ENCODE data around the gene VARS1.

The VARS1 gene

GRCh38 chr6:31779908-31780307 is 15.6 kb downstream of the VARS1 start:
- in situ Hi-C loops (cut with HindIII; ENCODE audit: low pct_unique_long_range_greater_than_20kb, low sequenced_read_pairs): no loop called here
- DNase-seq (ENCODE audit: low read depth in 1 of 2, low spot score in 1 of 2): no peak
- TF ChIP-seq JUND (IDR thresholded peaks at IDR 0.05; ENCODE audit: low read depth): no peak

- in situ Hi-C loops (cut with HindIII; ENCODE audit: low pct_unique_long_range_greater_than_20kb, low sequenced_read_pairs): no loop called here
- DNase-seq (ENCODE audit: low read depth in 1 of 2, low spot score in 1 of 2): no peak
- TF ChIP-seq JUND (IDR thresholded peaks at IDR 0.05; ENCODE audit: low read depth): no peak
Observed at GRCh38 chr6:31778999-31779885, 16.3 kb downstream of the VARS1 start.

DNA sequence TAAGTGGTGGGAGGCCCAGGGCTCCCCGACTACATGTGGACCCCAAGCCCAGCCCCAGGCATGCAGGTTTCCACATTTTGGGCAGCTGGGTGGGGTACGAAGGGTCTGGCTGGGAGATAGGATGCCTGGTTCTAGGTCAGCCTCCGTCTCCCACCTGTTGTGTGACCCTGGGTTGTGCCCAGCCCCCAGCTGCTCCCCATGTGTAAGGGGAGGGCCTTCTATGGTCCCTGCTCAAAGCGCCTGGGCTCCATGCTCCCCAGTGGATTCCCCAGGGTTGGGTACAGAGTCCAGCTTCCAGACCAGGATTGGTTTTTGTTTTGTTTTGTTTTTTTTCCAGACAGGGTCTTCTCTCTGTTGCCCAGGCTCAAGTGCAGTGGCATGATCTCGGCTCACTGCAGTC is 17.4 kb downstream of the VARS1 start:
- in situ Hi-C loops (cut with HindIII; ENCODE audit: low pct_unique_long_range_greater_than_20kb, low sequenced_read_pairs): no loop called here
- no peak for TF ChIP-seq JUND (IDR thresholded peaks at IDR 0.05; ENCODE audit: low read depth)
- no peak for DNase-seq (ENCODE audit: low read depth in 1 of 2, low spot score in 1 of 2)

GRCh38 chr6:31777667-31778050 is 17.9 kb downstream of the VARS1 start:
- TF ChIP-seq JUND (IDR thresholded peaks at IDR 0.05; ENCODE audit: low read depth): no peak
- DNase-seq (ENCODE audit: low read depth in 1 of 2, low spot score in 1 of 2): no peak
- in situ Hi-C loops (cut with HindIII; ENCODE audit: low pct_unique_long_range_greater_than_20kb, low sequenced_read_pairs): no loop called here

GRCh38 chr6:31776989-31777666 is 18.4 kb downstream of the VARS1 start, which contains the start of gene VWA7:
Gene VWA7 (minus strand): TSS chr6:31777328. CDS start chr6:31776779, 549 bp downstream.
- peak in 1 of 2 experiments; percentile 44 for DNase-seq (ENCODE audit: low read depth in 1 of 2, low spot score in 1 of 2)
- no peak for TF ChIP-seq JUND (IDR thresholded peaks at IDR 0.05; ENCODE audit: low read depth)
- in situ Hi-C loops (cut with HindIII; ENCODE audit: low pct_unique_long_range_greater_than_20kb, low sequenced_read_pairs): no loop called here

- in situ Hi-C loops (cut with HindIII; ENCODE audit: low pct_unique_long_range_greater_than_20kb, low sequenced_read_pairs): no loop called here
- no peak for TF ChIP-seq JUND (IDR thresholded peaks at IDR 0.05; ENCODE audit: low read depth)
- DNase-seq (ENCODE audit: low read depth in 1 of 2, low spot score in 1 of 2): no peak
Observed at GRCh38 chr6:31776485-31776988, 19.0 kb downstream of the VARS1 start.

DNA sequence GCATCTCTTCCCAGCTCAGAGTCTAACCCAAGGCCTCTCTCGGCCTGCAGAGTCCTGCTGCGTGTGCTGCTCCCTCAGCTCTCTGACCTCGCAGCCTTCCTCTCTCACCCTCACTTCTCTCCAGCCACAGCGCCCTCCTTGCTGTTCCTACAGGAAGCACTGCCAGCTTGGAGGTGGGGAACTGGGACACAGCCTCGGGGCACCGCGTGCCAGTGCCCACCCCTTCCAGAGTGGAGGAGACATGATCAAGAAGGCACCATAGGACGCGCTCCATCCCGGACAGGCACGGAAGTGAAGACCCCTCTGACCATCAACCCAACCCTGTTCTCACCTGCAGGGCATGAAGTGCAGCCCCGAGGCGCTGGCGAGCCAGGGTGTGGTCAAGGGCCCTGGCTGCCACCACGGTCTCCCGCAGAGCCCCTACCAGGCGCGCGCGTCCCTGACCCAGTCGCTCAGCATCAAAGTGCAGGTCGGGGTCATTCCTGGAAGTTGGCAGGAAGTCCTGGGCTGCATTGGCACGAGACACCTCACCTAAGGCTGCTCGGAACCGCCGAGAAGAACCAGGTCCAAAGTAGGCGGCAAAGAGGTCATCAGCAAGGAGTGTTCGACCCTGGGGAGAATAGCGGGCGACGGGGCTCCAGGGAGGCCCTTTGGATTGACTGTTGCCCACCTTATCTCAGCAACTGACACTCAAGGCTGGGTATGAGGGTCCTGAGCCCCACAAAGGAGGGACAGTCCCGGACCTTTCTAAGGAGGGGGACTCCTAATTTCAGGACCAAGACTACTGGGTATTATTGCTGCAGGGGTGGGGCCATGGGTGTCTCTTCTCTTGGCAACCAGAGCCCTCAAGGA is 19.7 kb downstream of the VARS1 start:
- TF ChIP-seq JUND (IDR thresholded peaks at IDR 0.05; ENCODE audit: low read depth): no peak
- in situ Hi-C loops (cut with HindIII; ENCODE audit: low pct_unique_long_range_greater_than_20kb, low sequenced_read_pairs): no loop called here
- DNase-seq (ENCODE audit: low read depth in 1 of 2, low spot score in 1 of 2): no peak

- peak; percentile 42 to 72 for DNase-seq (ENCODE audit: low read depth in 1 of 2, low spot score in 1 of 2)
- in situ Hi-C loops (cut with HindIII; ENCODE audit: low pct_unique_long_range_greater_than_20kb, low sequenced_read_pairs): no loop called here
- no peak for TF ChIP-seq JUND (IDR thresholded peaks at IDR 0.05; ENCODE audit: low read depth)
Observed at GRCh38 chr6:31775184-31775583, 20.4 kb downstream of the VARS1 start.

DNA sequence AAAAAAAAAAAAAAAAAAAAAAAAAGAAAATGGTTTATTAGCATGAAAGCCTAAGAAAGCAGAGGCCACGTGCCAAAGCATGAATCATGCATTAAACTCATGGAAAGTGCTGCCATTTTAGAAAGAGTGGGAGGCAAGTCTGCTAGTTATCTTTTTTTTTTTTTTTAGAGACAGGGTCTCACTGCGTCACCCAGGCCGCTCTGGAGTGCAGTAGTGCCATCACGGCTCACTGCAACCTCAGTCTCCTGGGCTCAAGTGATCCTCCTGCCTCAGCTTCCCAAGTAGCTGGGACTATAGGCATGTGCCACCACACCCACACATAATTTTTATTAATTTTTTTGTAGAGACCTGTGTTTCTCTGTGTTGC is 23.6 kb downstream of the VARS1 start:
- no peak for DNase-seq (ENCODE audit: low read depth in 1 of 2, low spot score in 1 of 2)
- in situ Hi-C loops (cut with HindIII; ENCODE audit: low pct_unique_long_range_greater_than_20kb, low sequenced_read_pairs): no loop called here
- TF ChIP-seq JUND (IDR thresholded peaks at IDR 0.05; ENCODE audit: low read depth): no peak

DNA sequence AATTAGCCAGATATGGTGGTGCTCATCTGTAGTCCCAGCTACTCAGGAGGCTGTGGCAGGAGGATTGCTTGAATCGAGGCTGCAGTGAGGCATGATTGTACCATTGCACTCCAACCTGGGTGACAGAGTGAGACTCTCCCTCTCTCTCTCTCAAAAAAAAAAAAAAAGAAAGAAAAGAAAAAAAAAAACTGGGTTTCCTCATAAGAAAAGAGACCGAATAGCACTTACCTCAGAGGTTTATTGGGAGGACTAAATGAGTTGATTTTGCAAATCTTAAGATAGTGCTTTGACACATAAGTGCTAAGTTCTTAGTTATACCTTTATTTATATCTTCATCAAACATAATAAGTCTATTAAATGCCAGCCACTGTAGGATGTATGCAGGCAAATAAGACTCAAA is 24.7 kb downstream of the VARS1 start:
- no peak for TF ChIP-seq JUND (IDR thresholded peaks at IDR 0.05; ENCODE audit: low read depth)
- no peak for DNase-seq (ENCODE audit: low read depth in 1 of 2, low spot score in 1 of 2)
- in situ Hi-C loops (cut with HindIII; ENCODE audit: low pct_unique_long_range_greater_than_20kb, low sequenced_read_pairs): no loop called here

DNA sequence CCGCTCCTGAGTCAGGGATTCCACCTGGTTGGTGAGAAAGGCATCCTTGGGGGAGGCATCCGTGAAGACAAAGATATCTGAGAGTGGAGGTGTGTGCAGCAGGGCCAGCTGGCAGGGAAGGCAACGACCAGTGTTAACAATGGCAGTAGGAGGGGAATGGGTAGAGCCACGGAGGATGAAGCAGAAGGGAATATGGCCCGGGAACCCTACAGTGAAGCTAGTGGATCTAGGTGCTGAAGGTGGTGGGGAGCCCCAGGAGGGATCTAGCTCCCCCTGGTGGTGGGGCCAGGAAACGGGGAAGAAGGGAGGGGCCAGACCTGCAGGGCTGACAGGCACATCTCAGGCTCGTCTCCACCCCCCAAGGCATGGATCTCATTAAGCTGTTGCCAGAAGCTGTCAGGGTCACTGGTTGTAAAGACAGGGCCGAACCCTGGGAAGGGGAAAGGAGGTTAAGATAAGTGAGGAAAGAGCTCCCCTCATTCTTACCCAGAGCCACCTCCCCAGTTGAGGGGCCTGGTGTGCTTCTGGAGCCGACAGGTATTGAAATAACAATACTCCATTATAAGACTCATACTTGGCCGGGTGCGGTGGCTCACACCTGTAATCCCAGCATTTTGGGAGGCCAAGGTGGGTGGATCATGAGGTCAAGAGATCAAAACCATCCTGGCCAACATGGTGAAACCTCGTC is 25.7 kb downstream of the VARS1 start:
- in situ Hi-C loops (cut with HindIII; ENCODE audit: low pct_unique_long_range_greater_than_20kb, low sequenced_read_pairs): no loop called here
- DNase-seq (ENCODE audit: low read depth in 1 of 2, low spot score in 1 of 2): peak; percentile 85 to 89
- no peak for TF ChIP-seq JUND (IDR thresholded peaks at IDR 0.05; ENCODE audit: low read depth)
